Frontal cortex (tissue), 4 donors: ENCODE measurements around the gene DAZAP2. TPM values are rescaled to one million over a fixed set of nuclear protein-coding genes. Genes with fewer than 3 reads are reported as not detected.
"Not testable (repeated sequence)": the region's sequence is repeated elsewhere in the genome, so short reads cannot be mapped to it uniquely, and the experiment has no call there.

Experiments
- DNase-seq, 2 donors: peaks; one replicate each; pipeline ENCODE4 v3.0.0; 2012; ENCODE audit warnings: low spot score in 2 of 2
- FAIRE-seq: peaks from 2 replicates; lab custom pipeline; 2012; peaks lifted over from hg19 to GRCh38; lab: Jason Lieb, UNC
- total RNA-seq: library from RNA; depleted of rRNA; stranded (reverse); fragments of >200 nt; gene quantifications from one replicate; pipeline ENCODE4 v1.2.3, GENCODE V29; 2014
- donor health status: control.
- donor health status: control.
- donor health status: control.

DAZAP2 gene
- total RNA-seq, 1 donor from 2014 or later, result 34.2 TPM

- not testable (repeated sequence) for DNase-seq, FAIRE-seq
Observed at GRCh38 chr12:51291603-51292513, 53.2 kb downstream of the DAZAP2 start.

Other genes with a start within 250 kb of the DAZAP2 start
- 86.4 TPM for gene SLC11A2, start 212.4 kb upstream of the DAZAP2 start, total RNA-seq
- gene LETMD1, start 190.5 kb upstream of the DAZAP2 start, total RNA-seq, result 54.6 TPM
- gene CSRNP2, start 155.2 kb upstream of the DAZAP2 start, total RNA-seq, result 69.3 TPM
- gene TFCP2, start 65.7 kb upstream of the DAZAP2 start, total RNA-seq, result 15.1 TPM
- 9.0 TPM for gene POU6F1, start 20.8 kb upstream of the DAZAP2 start, total RNA-seq
- gene SMAGP, start 31.6 kb downstream of the DAZAP2 start, total RNA-seq, result 0.82 TPM
- gene BIN2, start 85.3 kb downstream of the DAZAP2 start, total RNA-seq, result 1.2 TPM
- gene CELA1, start 107.9 kb downstream of the DAZAP2 start, total RNA-seq, result not detected
- gene GALNT6, start 152.6 kb downstream of the DAZAP2 start, total RNA-seq, result under 0.01 TPM
- 25.3 TPM for gene SLC4A8, start 186.0 kb downstream of the DAZAP2 start, total RNA-seq